G401 (cell line): ENCODE results near the gene MRPL39. TPM values are rescaled to one million over a fixed set of nuclear protein-coding genes. Genes with fewer than 3 reads are reported as not detected.

ENCODE experiments used
- DNase-seq: peaks from one replicate; pipeline ENCODE4 v3.0.0-alpha.2; 2015; ENCODE audit warnings: low spot score
- in situ Hi-C: cut with HindIII; loops from 2 replicates; pipeline ENCODE4 v1.10.0; 2016; ENCODE audit warnings: low sequenced_read_pairs, mixed read lengths
- total RNA-seq: library from RNA; depleted of rRNA; stranded (reverse); fragments of >200 nt; shearing (Covaris generic); gene quantifications from 2 replicates; pipeline ENCODE4 v1.2.3, GENCODE V29; 2014

Gene MRPL39
- total RNA-seq, 1 experiment from 2014 or later, result 45.4 TPM

- in situ Hi-C loops, result no loop called here
- no peak for DNase-seq
These were observed 33.7 kb downstream of the MRPL39 start for GRCh38 chr21:25573409-25574206.

- in situ Hi-C loops, result no loop called here
- no peak for DNase-seq
These were observed 34.4 kb downstream of the MRPL39 start for GRCh38 chr21:25572861-25573310.

GRCh38 chr21:25571726-25572121, 35.6 kb downstream of the MRPL39 start:
- no peak for DNase-seq
- in situ Hi-C loops, result no loop called here

DNA sequence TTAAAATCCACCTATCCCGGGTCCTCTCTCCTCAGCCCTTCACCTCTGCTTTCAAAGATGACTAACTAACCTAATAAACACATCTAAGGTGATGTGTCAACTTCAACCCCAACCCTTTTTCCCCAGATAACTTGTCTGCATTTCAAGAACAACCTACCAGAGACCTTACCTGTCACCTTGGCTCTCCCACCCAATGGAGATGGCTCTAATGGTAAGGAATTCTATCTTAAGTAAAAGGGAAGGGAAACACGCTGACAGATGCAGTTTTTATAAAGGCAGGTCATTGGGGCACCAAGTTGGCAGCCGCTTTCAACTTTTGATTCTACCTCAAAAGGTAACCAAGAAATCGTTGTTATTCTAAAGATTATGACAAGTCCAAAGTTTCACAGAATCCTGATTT, 37.6 kb downstream of the MRPL39 start:
- no peak for DNase-seq
- in situ Hi-C loops, result no loop called here

DNA sequence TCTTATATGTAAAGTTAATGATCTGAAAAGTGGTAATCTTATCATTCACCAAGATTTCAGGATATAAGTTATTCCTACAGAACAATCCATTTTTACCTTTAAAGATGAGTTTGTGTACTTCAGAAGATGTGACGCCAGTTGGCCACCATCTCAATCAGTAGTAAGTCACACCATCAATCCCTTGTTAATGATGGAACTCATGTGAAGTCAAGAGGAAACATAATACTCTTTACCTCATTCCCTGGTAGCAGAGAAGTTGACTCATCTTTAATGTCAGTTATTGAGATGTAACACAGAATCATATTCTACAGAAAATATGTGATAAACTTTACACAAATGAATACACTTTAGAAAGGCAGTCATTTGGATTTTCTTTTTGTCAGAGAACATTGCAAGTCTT, 38.2 kb downstream of the MRPL39 start:
- no peak for DNase-seq
- in situ Hi-C loops, result no loop called here

GRCh38 chr21:25568246-25568645, 39.0 kb downstream of the MRPL39 start:
- in situ Hi-C loops, result no loop called here
- DNase-seq, result no peak

GRCh38 chr21:25567472-25567871, 39.8 kb downstream of the MRPL39 start:
- in situ Hi-C loops, result no loop called here
- DNase-seq, result no peak

DNA sequence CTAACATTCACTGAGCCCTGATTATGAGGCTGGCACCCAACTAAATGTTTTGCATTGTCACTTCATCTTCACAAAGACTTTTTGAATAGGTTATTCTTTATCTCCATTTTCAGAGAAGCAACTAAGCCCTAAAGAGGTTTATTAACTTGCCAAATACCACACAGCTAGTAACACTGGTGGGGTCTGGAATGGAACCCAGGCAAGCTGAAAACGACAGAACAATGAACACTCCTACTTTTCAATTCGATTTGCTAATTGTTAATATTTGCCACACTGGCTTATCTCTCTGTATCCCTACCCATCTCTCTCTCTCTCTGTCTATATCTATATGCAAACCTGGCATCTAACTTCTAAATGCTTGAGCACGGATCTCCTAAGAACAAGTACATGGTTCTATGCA, 40.6 kb downstream of the MRPL39 start:
- in situ Hi-C loops, result no loop called here
- no peak for DNase-seq

GRCh38 chr21:25565272-25566211, 41.7 kb downstream of the MRPL39 start:
- DNase-seq, result no peak
- in situ Hi-C loops, result no loop called here

DNA sequence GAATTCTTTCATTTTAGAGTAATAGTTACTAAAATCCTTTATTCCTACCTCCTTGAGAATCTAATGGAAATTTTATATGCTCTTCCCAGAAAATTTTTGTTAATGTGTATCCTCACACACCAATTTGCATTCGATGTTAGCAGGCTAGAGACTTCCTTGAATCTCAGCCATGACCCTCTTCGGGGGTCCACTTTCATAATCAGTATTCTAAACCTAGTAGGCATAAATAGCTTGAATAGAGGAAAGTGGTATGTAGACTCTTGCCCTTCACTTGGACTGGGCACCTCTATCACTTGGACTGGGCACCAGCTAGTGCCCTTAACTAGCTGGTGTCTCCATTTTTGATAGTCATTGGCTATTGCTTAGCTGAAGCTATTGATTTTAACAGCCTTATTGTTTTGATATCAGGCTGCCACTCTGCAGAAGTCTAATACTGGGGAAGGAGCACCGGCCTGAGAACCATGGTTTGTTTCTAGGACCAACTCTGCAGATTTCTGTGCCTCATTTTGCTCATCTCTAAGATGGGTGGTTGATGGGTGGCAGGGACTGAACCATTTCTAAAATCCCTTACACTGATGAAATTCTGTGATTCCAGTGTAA, 42.8 kb downstream of the MRPL39 start:
- DNase-seq, result no peak
- in situ Hi-C loops, result no loop called here

GRCh38 chr21:25563361-25564116, 43.7 kb downstream of the MRPL39 start:
- no peak for DNase-seq
- in situ Hi-C loops, result no loop called here

GRCh38 chr21:25562660-25563059, 44.6 kb downstream of the MRPL39 start:
- no peak for DNase-seq
- in situ Hi-C loops, result no loop called here

- in situ Hi-C loops, result no loop called here
- DNase-seq, result no peak
These were observed 45.3 kb downstream of the MRPL39 start for GRCh38 chr21:25561668-25562641.

- DNase-seq, result no peak
- in situ Hi-C loops, result no loop called here
These were observed 46.4 kb downstream of the MRPL39 start for GRCh38 chr21:25560891-25561290.

GRCh38 chr21:25560271-25560685, 47.0 kb downstream of the MRPL39 start:
- in situ Hi-C loops, result no loop called here
- no peak for DNase-seq

DNA sequence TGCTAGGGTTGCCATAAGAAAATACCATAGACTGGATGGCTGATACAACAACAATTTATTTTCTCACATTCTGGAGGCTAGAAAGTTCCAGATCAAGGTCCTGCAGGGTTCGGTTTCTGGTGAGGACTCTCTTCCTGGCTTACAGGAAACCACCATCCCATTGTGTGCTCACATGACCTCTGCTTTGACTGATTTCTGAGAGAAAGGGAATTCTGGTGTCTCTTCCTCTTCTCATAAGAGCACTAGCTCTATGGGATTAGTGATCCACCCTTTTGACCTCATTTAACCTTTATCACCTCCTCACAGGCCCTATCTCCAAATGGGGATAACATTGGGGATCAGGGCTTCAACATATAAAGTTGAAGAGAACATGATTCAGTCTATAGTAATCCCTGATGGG, 47.5 kb downstream of the MRPL39 start:
- in situ Hi-C loops, result no loop called here
- DNase-seq, result no peak

GRCh38 chr21:25558123-25558522, 49.2 kb downstream of the MRPL39 start:
- in situ Hi-C loops, result no loop called here
- no peak for DNase-seq

- no peak for DNase-seq
- in situ Hi-C loops, result no loop called here
These were observed 50.1 kb downstream of the MRPL39 start for GRCh38 chr21:25557180-25557579.
